HG03575 (cell line): ENCODE data around the gene PNRC1.
"Not testable (repeated sequence)": the region's sequence is repeated elsewhere in the genome, so short reads cannot be mapped to it uniquely, and the experiment has no call there.

Experiments used
- ATAC-seq: cut with Tn5 transposase; IDR thresholded peaks from one replicate; pipeline ENCODE4 v1.9.1; 2021; ENCODE audit not compliant: unreplicated experiment, insufficient number of reproducible peaks, low FRiP score; ENCODE audit errors: extremely low read depth

Gene PNRC1

GRCh38 chr6:89080281-89081128, at the start of gene PNRC1:
Gene PNRC1, plus strand, starts transcription at chr6:89080751. Its CDS starts 144 bp downstream, at chr6:89080895.
- ATAC-seq = peak; percentile 60

GRCh38 chr6:89032599-89032998, 48.0 kb upstream of the PNRC1 start:
- no peak for ATAC-seq

GRCh38 chr6:89033461-89033860, 47.1 kb upstream of the PNRC1 start:
- ATAC-seq = no peak

GRCh38 chr6:89034116-89034515, 46.4 kb upstream of the PNRC1 start:
- ATAC-seq = not testable (repeated sequence)

- no peak for ATAC-seq
Observed at GRCh38 chr6:89034586-89035251, 45.8 kb upstream of the PNRC1 start.

- ATAC-seq = no peak
Observed at GRCh38 chr6:89035252-89036101, 45.1 kb upstream of the PNRC1 start.

- no peak for ATAC-seq
Observed at GRCh38 chr6:89037141-89037900, 43.2 kb upstream of the PNRC1 start.

GRCh38 chr6:89037901-89038293, 42.7 kb upstream of the PNRC1 start:
- ATAC-seq = not testable (repeated sequence)

- no peak for ATAC-seq
Observed at GRCh38 chr6:89042664-89043063, 37.9 kb upstream of the PNRC1 start.

- no peak for ATAC-seq
Observed at GRCh38 chr6:89044328-89045010, 36.1 kb upstream of the PNRC1 start.

GRCh38 chr6:89045011-89045387, 35.6 kb upstream of the PNRC1 start:
- ATAC-seq = no peak

- ATAC-seq = no peak
Observed at GRCh38 chr6:89045576-89045975, 35.0 kb upstream of the PNRC1 start.

- ATAC-seq = no peak
Observed at GRCh38 chr6:89047473-89047872, 33.1 kb upstream of the PNRC1 start.

GRCh38 chr6:89048288-89048923, 32.1 kb upstream of the PNRC1 start:
- no peak for ATAC-seq

- ATAC-seq = no peak
Observed at GRCh38 chr6:89048985-89049384, 31.6 kb upstream of the PNRC1 start.

GRCh38 chr6:89050155-89050554, 30.4 kb upstream of the PNRC1 start:
- ATAC-seq = no peak

GRCh38 chr6:89050697-89051096, 29.9 kb upstream of the PNRC1 start:
- ATAC-seq = no peak

GRCh38 chr6:89051676-89052075, 28.9 kb upstream of the PNRC1 start:
- no peak for ATAC-seq
